Body of pancreas (tissue), 4 donors: ENCODE results near the gene LST1. TPM values are rescaled to one million over a fixed set of nuclear protein-coding genes. Genes with fewer than 3 reads are reported as not detected.

ENCODE experiments used
- ATAC-seq: fragments of 150-250 bp; one replicate; pipeline ENCODE4 v1.9.1; 2016
- DNase-seq, 4 donors: peaks; one replicate each; pipeline ENCODE4 v3.0.0-alpha.2; 2019
- H3K27ac ChIP-seq, 4 donors: fragments of 200-600 bp; sonication (generic); 1 replicate in 3 of 4; 2 replicates in 1 of 4; pipeline versions ENCODE4 v1.5.1 to v1.6.1; 2016 to 2019; ENCODE audit warnings: mild to moderate bottlenecking in 1 of 4, mixed read lengths in 1 of 4, moderate library complexity in 1 of 4
- H3K27me3 ChIP-seq, 2 donors: fragments of 200-600 bp; sonication (generic); one replicate each; pipeline ENCODE4 v1.6.0; 2016; ENCODE audit warnings: mild to moderate bottlenecking in 1 of 2
- H3K36me3 ChIP-seq, 2 donors: fragments of 200-600 bp; sonication (generic); replicated peaks in 1 of 2; 2 replicates each; pipeline ENCODE4 v1.5.1; 2016; ENCODE audit warnings: low read depth in 2 of 2; ENCODE audit not compliant: insufficient read depth in 1 of 2
- H3K4me1 ChIP-seq: fragments of 200-600 bp; sonication (generic); one replicate; pipeline ENCODE4 v1.6.0; 2016
- H3K4me3 ChIP-seq, 2 donors: fragments of 200-600 bp; sonication (generic); 1 replicate in 1 of 2; 2 replicates in 1 of 2; pipeline ENCODE4 v1.5.1; 2016 to 2019
- H3K9me3 ChIP-seq, 3 donors: fragments of 200-600 bp; sonication (generic); 1 replicate in 2 of 3; 2 replicates in 1 of 3; pipeline ENCODE4 v1.5.1; 2016
- CTCF ChIP-seq, 7 experiments: fragments of 450-650 bp in 4 of 7; fragments of 200-600 bp in 3 of 7; sonication (generic) in 3 of 7; IDR thresholded peaks; one replicate each; pipeline ENCODE4 v1.5.1; 2016 to 2019; ENCODE audit warnings: antibody characterized with exemption in 7 of 7
- POLR2A ChIP-seq, 3 donors: fragments of 450-650 bp; IDR thresholded peaks; one replicate each; pipeline ENCODE4 v1.6.1; 2016; ENCODE audit warnings: antibody characterized with exemption in 3 of 3, mild to moderate bottlenecking in 2 of 3
- WGBS, 2 donors: methylation state at CpG; one replicate each; pipeline ENCODE4 v1.1.5; 2017; 5-methylcytosine and 5-hydroxymethylcytosine counted together
- intact Hi-C: fragments of 100-400 bp; cut with DNase I; formaldehyde crosslinking; loops from one replicate; pipeline ENCODE4 v1.15.1; 2023
- total RNA-seq, 2 donors: library from RNA; depleted of rRNA; stranded (reverse); fragments of >200 nt; gene quantifications; one replicate each; pipeline ENCODE4 v1.1.0, GENCODE V29; 2016

The LST1 gene
- total RNA-seq, 2 donors from 2014 or later: 2.9 to 6.9 TPM

- H3K9me3 ChIP-seq: no peaks in the 10 kb centered on the region
- DNase-seq (no peak), ATAC-seq (no peak)
- no peaks in the 10 kb centered on the region for H3K4me1 ChIP-seq
- no peaks in the 10 kb centered on the region for H3K36me3 ChIP-seq
- no peak overlapping the region for H3K4me3 ChIP-seq
- 46 to 60% methylated on average over 8 to 9 of the region's 9 CpGs for WGBS, 2 donors
- TF ChIP-seq POLR2A (IDR thresholded peaks at IDR 0.05) (no peak), CTCF (IDR thresholded peaks at IDR 0.05) (no peak)
- no peaks in the 10 kb centered on the region for H3K27me3 ChIP-seq
- no peak overlapping the region for H3K27ac ChIP-seq
- intact Hi-C loops: no loop called here
These were observed 18.3 kb upstream of the LST1 start for GRCh38 chr6:31567531-31568370.

GRCh38 chr6:31568537-31568961 lies 17.5 kb upstream of the LST1 start:
- DNase-seq (peak in 1 of 4 donors; percentile 49), ATAC-seq (no peak)
- Histone ChIP-seq H3K36me3 (no peaks in the 10 kb centered on the region), H3K4me3 (no peak overlapping the region), H3K9me3 (no peaks in the 10 kb centered on the region), H3K4me1 (no peaks in the 10 kb centered on the region), H3K27me3 (no peaks in the 10 kb centered on the region), H3K27ac (no peak overlapping the region)
- WGBS, 2 donors: 54 to 66% methylated on average over 3 of the region's 3 CpGs
- TF ChIP-seq POLR2A (IDR thresholded peaks at IDR 0.05): no peak
- TF ChIP-seq CTCF (IDR thresholded peaks at IDR 0.05): no peak
- intact Hi-C loops: no loop called here

- DNase-seq (no peak), ATAC-seq (no peak)
- TF ChIP-seq POLR2A (IDR thresholded peaks at IDR 0.05): no peak
- TF ChIP-seq CTCF (IDR thresholded peaks at IDR 0.05): no peak
- Histone ChIP-seq H3K4me3 (no peak overlapping the region), H3K9me3 (no peaks in the 10 kb centered on the region), H3K27ac (no peak overlapping the region), H3K36me3 (no peaks in the 10 kb centered on the region), H3K27me3 (no peaks in the 10 kb centered on the region), H3K4me1 (no peaks in the 10 kb centered on the region)
- intact Hi-C loops: no loop called here
- 35 to 42% methylated on average over 1 of the region's 1 CpG for WGBS, 2 donors
These were observed 16.1 kb upstream of the LST1 start for GRCh38 chr6:31569861-31570536.

- Histone ChIP-seq H3K4me3 (no peak within 1 kb of the TSS), H3K4me1 (no peaks in the 10 kb centered on the region), H3K9me3 (no peaks in the 10 kb centered on the region), H3K27ac (no peak within 1 kb of the TSS), H3K27me3 (no peaks in the 10 kb centered on the region), H3K36me3 (no peaks in the 10 kb centered on the region)
- intact Hi-C loops: no loop called here
- DNase-seq (no peak), ATAC-seq (peak; percentile 14)
- TF ChIP-seq POLR2A (IDR thresholded peaks at IDR 0.05) (no peak), CTCF (IDR thresholded peaks at IDR 0.05) (no peak)
- 63 to 77% methylated on average over 27 of the region's 27 CpGs for WGBS, 2 donors
These were observed 13.8 kb upstream of the LST1 start, which contains the start of gene LTA for GRCh38 chr6:31572041-31572911. LTA (plus strand) TSS chr6:31572289; CDS start chr6:31572743, 454 bp downstream.
